ENCODE measurements around the gene LRRC59.

The LRRC59 gene

DNA sequence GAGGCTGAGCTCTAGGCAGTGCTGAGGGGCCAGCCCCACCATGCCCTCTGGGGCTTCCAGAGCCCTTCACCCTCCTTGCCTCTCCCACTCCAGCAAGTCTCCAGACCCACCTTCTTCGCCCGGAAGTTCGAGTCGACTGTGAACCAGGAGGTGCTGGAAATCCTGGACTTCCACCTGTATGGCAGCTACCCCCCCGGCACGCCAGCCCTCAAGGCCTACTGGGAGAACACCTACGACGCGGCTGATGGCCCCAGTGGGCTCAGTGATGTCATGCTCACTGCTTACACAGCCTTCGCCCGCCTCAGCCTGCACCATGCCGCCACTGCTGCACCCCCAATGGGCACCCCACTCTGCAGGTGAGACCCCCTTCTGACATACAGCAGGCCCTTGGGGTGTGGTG lies 40.9 kb downstream of the LRRC59 start:
- no peak overlapping the region for H3K4me3 ChIP-seq (ENCODE audit: low read length)
- peaks cover 74% of the 10 kb centered on the region for H3K36me3 ChIP-seq (ENCODE audit: insufficient read depth, low read depth, low read length)
- H3K4me1 ChIP-seq (ENCODE audit: insufficient read depth, low read length) = no peaks in the 10 kb centered on the region
- H3K9me3 ChIP-seq (ENCODE audit: insufficient read depth, low read depth, low read length) = no peaks in the 10 kb centered on the region
- no peak overlapping the region for H3K27ac ChIP-seq (ENCODE audit: low read length)
- no peaks in the 10 kb centered on the region for H3K27me3 ChIP-seq (ENCODE audit: insufficient read depth, low read length)
- no peak overlapping the region for H3K9ac ChIP-seq (ENCODE audit: low read depth, low read length)

DNA sequence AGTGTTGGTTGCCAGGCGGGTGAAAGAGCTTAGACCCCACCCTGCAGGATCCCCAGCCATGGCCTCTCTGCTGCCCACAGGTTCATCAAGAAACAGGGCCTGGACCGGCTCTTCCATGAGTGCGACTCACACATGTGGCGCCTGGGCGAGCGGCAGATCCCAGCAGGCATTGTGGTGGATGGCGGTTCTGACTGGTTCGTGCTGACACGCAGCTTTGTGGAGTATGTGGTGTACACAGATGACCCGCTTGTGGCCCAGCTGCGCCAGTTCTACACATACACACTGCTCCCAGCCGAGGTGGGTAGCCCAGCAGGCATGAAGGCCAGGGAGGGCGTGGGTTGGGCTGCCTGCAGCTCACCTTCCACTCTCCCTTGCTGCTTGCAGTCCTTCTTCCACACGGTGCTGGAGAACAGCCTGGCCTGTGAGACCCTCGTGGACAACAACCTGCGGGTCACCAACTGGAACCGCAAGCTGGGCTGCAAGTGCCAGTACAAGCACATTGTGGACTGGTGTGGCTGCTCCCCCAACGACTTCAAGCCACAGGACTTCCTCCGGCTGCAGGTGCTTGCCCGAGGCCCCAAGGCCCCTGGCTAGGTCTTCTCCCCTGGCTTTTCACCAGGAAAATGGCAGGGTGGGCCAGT lies 41.5 kb downstream of the LRRC59 start:
- no peak overlapping the region for H3K9ac ChIP-seq (ENCODE audit: low read depth, low read length)
- H3K27me3 ChIP-seq (ENCODE audit: insufficient read depth, low read length) = no peaks in the 10 kb centered on the region
- H3K9me3 ChIP-seq (ENCODE audit: insufficient read depth, low read depth, low read length) = no peaks in the 10 kb centered on the region
- peaks cover 71% of the 10 kb centered on the region for H3K36me3 ChIP-seq (ENCODE audit: insufficient read depth, low read depth, low read length)
- no peak overlapping the region for H3K27ac ChIP-seq (ENCODE audit: low read length)
- no peak overlapping the region for H3K4me3 ChIP-seq (ENCODE audit: low read length)
- H3K4me1 ChIP-seq (ENCODE audit: insufficient read depth, low read length) = no peaks in the 10 kb centered on the region

DNA sequence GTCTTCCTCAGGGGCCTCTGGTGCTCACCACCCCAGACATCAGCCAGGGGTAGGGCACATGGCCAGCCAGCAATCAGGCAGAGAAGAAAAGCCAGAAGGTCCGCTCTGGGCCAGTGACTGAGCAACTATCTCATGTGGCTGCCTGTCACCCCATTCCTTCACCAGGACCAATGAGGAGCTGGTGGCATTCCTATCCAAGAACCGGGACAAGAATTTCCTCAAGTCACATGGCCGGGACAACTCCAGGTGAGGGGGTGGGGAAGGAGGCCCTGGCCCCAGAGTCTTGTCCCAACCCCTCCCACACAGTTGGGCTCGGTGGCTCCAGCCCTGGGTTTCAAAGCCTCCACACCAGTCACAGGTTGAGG lies 42.0 kb downstream of the LRRC59 start:
- H3K27ac ChIP-seq (ENCODE audit: low read length) = no peak overlapping the region
- no peak overlapping the region for H3K9ac ChIP-seq (ENCODE audit: low read depth, low read length)
- no peaks in the 10 kb centered on the region for H3K27me3 ChIP-seq (ENCODE audit: insufficient read depth, low read length)
- H3K4me1 ChIP-seq (ENCODE audit: insufficient read depth, low read length) = no peaks in the 10 kb centered on the region
- H3K4me3 ChIP-seq (ENCODE audit: low read length) = no peak overlapping the region
- no peaks in the 10 kb centered on the region for H3K9me3 ChIP-seq (ENCODE audit: insufficient read depth, low read depth, low read length)
- H3K36me3 ChIP-seq (ENCODE audit: insufficient read depth, low read depth, low read length) = peaks cover 68% of the 10 kb centered on the region

DNA sequence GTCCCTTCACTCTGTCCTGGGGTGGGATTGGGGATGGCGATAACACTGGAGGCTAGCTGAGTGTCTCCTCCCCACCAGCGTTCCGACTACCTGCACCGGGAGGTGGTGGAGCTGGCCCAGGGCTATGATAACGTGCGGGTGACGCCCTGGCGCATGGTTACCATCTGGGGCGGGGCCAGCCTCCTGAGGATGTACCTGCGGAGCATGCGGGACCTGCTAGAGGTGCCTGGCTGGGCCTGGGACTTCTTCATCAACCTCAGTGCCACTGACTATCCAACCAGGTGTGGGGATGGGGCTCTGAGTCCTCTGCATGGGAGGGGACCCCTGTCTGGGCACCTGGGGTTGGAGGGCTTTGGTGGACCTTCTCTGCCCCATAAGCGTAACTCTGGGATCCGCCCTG lies 42.5 kb downstream of the LRRC59 start:
- H3K4me3 ChIP-seq (ENCODE audit: low read length) = no peak overlapping the region
- H3K9me3 ChIP-seq (ENCODE audit: insufficient read depth, low read depth, low read length) = no peaks in the 10 kb centered on the region
- peaks cover 62% of the 10 kb centered on the region for H3K36me3 ChIP-seq (ENCODE audit: insufficient read depth, low read depth, low read length)
- H3K4me1 ChIP-seq (ENCODE audit: insufficient read depth, low read length) = no peaks in the 10 kb centered on the region
- H3K9ac ChIP-seq (ENCODE audit: low read depth, low read length) = no peak overlapping the region
- H3K27me3 ChIP-seq (ENCODE audit: insufficient read depth, low read length) = no peaks in the 10 kb centered on the region
- H3K27ac ChIP-seq (ENCODE audit: low read length) = no peak overlapping the region

DNA sequence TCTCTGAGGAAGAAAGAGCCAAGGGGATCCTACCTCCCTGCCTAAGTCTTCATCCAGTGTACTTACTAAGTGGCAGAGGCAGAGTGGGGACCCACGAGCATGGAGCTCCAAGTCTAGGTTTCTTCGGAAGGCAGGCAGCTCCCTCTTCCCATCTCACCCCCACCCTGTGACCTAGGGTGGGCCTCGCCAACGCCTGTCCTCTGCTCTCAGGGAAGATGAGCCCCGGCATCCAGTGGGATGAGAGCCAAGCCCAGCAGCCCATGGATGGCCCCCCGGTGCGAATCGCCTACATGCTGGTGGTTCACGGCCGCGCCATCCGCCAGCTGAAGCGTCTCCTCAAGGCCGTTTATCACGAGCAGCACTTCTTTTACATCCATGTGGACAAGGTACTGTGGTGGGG lies 43.1 kb downstream of the LRRC59 start:
- Histone ChIP-seq H3K36me3 (ENCODE audit: insufficient read depth, low read depth, low read length) (peaks cover 57% of the 10 kb centered on the region), H3K4me3 (ENCODE audit: low read length) (no peak overlapping the region), H3K9me3 (ENCODE audit: insufficient read depth, low read depth, low read length) (no peaks in the 10 kb centered on the region), H3K9ac (ENCODE audit: low read depth, low read length) (no peak overlapping the region), H3K27me3 (ENCODE audit: insufficient read depth, low read length) (no peaks in the 10 kb centered on the region), H3K4me1 (ENCODE audit: insufficient read depth, low read length) (no peaks in the 10 kb centered on the region), H3K27ac (ENCODE audit: low read length) (no peak overlapping the region)

DNA sequence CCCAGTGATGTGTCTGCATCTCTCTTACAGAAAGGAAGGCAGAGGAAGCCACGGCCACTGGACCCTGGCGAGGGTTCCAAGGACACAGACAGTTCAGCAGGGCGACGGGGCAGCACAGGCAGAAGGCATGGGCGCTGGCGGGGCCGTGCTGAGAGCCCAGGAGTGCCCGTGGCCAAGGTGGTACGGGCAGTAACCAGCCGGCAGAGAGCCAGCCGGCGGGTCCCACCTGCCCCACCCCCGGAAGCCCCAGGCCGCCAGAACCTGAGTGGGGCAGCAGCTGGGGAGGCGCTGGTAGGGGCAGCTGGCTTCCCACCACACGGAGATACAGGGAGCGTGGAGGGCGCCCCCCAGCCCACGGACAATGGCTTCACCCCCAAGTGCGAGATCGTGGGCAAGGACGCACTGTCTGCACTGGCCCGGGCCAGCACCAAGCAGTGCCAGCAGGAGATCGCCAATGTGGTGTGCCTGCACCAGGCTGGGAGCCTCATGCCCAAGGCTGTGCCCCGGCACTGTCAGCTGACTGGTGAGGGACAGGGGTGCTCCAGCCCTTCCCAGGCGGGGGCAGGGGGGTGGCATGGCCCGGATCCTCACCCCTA lies 43.6 kb downstream of the LRRC59 start:
- no peaks in the 10 kb centered on the region for H3K9me3 ChIP-seq (ENCODE audit: insufficient read depth, low read depth, low read length)
- H3K27ac ChIP-seq (ENCODE audit: low read length) = no peak overlapping the region
- no peaks in the 10 kb centered on the region for H3K4me1 ChIP-seq (ENCODE audit: insufficient read depth, low read length)
- no peak overlapping the region for H3K4me3 ChIP-seq (ENCODE audit: low read length)
- peaks cover 52% of the 10 kb centered on the region for H3K36me3 ChIP-seq (ENCODE audit: insufficient read depth, low read depth, low read length)
- H3K9ac ChIP-seq (ENCODE audit: low read depth, low read length) = no peak overlapping the region
- H3K27me3 ChIP-seq (ENCODE audit: insufficient read depth, low read length) = no peaks in the 10 kb centered on the region

DNA sequence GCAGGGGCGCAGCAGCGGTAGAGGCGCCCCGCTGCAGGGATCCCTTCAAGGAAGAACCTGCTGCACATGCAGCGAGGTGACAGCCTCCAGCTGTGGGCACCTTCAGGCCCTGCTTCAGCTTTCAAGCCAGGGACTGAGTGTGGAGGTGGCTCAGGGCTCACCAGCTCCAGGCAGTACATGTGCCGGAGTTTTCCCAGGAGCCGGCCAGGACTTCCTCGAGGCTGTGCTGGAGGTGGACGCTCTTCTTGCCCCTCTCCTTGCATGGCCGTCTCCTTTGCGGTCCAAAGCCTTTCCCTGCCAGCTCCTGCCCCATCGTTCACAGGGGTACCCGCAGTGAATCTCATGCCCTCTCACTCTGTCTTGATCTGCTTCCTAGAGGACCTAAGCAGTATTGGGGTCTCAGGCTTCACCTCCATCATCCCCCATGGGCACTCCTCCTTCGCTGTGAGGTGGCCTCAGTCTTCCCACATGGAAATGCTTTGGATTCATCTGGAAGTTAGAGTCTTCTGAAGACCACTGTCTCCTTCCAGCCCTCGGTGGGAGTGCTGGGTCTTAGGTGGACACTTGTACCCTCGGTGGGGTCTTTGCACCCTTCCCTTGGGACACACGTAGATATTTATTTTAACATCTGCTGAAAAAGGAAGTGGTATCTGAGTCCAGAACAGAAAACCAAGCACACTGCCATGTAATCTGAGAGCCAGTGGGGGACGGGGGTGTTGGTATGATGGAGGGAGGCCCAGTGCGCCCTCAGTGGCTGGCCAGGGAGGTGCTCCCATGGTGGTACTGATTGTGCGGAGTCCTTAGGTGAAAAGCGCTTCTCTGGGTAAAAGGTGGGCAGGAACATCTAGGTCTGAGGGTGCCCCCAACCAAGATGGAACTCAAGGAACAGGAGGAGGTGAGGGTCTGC lies 44.4 kb downstream of the LRRC59 start:
- H3K4me3 ChIP-seq (ENCODE audit: low read length) = no peak overlapping the region
- no peak overlapping the region for H3K27ac ChIP-seq (ENCODE audit: low read length)
- no peaks in the 10 kb centered on the region for H3K27me3 ChIP-seq (ENCODE audit: insufficient read depth, low read length)
- peaks cover 5% of the 10 kb centered on the region for H3K4me1 ChIP-seq (ENCODE audit: insufficient read depth, low read length)
- H3K9me3 ChIP-seq (ENCODE audit: insufficient read depth, low read depth, low read length) = no peaks in the 10 kb centered on the region
- H3K36me3 ChIP-seq (ENCODE audit: insufficient read depth, low read depth, low read length) = peaks cover 44% of the 10 kb centered on the region
- H3K9ac ChIP-seq (ENCODE audit: low read depth, low read length) = no peak overlapping the region

DNA sequence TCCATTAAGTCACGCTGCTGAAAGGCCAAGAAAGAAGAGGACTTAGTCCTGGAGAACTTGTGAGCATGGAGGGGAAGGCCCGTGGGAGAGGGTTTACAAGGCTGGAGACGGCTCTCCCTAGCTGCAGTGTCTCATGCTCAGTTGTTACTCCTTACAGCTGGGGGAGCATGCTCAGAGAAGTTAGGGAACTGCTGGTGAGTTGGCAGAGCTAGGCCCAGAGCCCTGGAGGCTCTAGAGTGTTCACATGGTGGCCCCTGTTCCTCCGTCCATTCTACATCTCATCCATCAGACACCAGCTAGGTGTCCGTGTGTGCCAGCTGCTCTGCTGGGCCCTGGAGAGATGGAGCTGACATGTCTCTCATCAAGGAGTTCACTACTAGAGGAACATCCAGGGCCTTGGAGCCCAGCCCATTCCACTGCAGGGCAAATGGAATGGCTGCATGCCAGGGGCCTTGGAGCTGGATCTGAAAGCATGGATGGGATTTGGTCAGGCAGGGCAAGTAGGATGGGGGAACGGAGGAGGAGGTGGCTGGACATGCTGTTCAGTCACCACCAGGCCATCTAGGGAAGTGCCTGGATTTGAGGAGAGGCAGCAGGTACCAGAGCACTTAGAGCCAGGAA lies 45.1 kb downstream of the LRRC59 start:
- Histone ChIP-seq H3K4me1 (ENCODE audit: insufficient read depth, low read length) (peaks cover 12% of the 10 kb centered on the region), H3K27me3 (ENCODE audit: insufficient read depth, low read length) (no peaks in the 10 kb centered on the region), H3K27ac (ENCODE audit: low read length) (no peak overlapping the region), H3K9ac (ENCODE audit: low read depth, low read length) (no peak overlapping the region), H3K4me3 (ENCODE audit: low read length) (no peak overlapping the region), H3K9me3 (ENCODE audit: insufficient read depth, low read depth, low read length) (no peaks in the 10 kb centered on the region), H3K36me3 (ENCODE audit: insufficient read depth, low read depth, low read length) (peaks cover 39% of the 10 kb centered on the region)

DNA sequence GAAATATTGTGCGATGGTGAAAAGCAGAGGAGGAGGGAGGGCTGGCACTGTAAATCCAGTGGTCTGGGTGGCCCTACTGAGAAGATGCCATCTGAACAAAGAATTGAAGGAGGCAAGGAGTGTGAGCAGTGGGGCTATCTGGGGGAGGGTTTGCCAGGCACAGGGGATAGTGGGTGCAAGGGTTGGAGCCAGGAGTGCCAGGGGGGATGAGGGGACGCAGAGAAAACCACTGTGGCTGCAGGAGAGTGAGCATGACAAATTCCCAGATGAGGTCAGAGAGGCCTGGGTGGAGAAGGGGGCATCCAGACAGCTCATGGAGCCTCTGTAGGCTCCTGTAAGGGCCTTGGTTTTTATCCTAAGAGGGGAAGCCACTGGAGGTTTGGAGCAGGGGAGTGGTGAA lies 46.6 kb downstream of the LRRC59 start:
- H3K4me3 ChIP-seq (ENCODE audit: low read length) = no peak overlapping the region
- H3K27me3 ChIP-seq (ENCODE audit: insufficient read depth, low read length) = no peaks in the 10 kb centered on the region
- peaks cover 13% of the 10 kb centered on the region for H3K4me1 ChIP-seq (ENCODE audit: insufficient read depth, low read length)
- H3K9ac ChIP-seq (ENCODE audit: low read depth, low read length) = no peak overlapping the region
- H3K9me3 ChIP-seq (ENCODE audit: insufficient read depth, low read depth, low read length) = no peaks in the 10 kb centered on the region
- peaks cover 24% of the 10 kb centered on the region for H3K36me3 ChIP-seq (ENCODE audit: insufficient read depth, low read depth, low read length)
- no peak overlapping the region for H3K27ac ChIP-seq (ENCODE audit: low read length)

DNA sequence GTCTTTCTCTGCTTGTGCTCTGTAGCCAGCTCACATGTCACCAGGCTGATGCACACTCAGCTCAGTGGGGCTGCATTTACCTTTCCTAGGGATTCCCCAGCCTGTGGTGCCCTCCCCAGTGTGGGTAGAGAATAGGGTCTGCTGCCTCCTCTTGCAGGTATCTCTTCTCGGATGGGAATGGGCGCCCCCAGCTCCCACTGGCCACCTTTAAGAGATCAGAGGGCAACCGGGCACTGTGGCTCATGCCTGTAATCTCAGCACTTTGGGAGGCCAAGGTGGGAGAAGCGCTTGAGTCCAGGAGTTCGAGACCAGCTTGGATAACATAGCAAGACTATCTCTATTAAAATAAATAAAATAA lies 48.1 kb downstream of the LRRC59 start:
- H3K4me3 ChIP-seq (ENCODE audit: low read length) = no peak overlapping the region
- H3K27ac ChIP-seq (ENCODE audit: low read length) = no peak overlapping the region
- peaks cover 13% of the 10 kb centered on the region for H3K4me1 ChIP-seq (ENCODE audit: insufficient read depth, low read length)
- H3K9me3 ChIP-seq (ENCODE audit: insufficient read depth, low read depth, low read length) = no peaks in the 10 kb centered on the region
- peaks cover 15% of the 10 kb centered on the region for H3K27me3 ChIP-seq (ENCODE audit: insufficient read depth, low read length)
- peaks cover 9% of the 10 kb centered on the region; the same call in 1 of the 2 replicates for H3K36me3 ChIP-seq (ENCODE audit: insufficient read depth, low read depth, low read length)
- no peak overlapping the region for H3K9ac ChIP-seq (ENCODE audit: low read depth, low read length)

DNA sequence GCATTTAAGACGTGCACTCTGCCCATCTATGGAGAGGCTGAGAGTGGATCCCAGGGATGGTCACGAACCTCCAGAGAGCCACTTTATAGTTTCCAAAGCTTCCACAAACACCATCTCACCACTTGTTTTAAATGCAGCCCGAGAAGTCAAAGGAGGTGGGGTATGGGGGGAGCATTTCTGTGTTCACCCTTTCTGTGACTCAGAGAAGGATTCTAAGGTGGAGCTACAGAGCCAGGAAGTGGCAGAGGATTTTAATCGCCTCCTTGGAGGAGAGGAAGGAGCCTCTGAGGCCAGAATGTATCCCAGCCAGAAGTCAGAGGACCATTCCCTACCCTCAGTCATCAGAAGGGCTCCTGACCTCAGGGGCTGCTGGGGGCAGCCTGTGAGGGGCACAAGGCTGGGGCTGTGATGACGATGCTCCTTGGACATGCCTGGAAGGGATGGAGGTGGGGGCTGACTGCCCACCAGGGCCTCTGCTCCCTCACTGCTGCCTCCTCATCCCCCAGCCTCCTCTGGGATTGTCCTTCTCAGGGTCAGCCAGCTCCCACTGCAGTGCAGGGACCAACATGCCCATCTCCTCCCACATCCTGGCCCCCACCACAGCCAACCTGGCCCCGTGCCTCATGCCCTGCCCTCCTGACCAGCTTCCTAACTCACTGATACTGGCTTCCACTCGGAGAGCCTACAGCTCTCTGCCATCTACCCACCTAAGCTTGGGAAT lies 48.6 kb downstream of the LRRC59 start:
- no peak overlapping the region for H3K27ac ChIP-seq (ENCODE audit: low read length)
- no peak overlapping the region; the same call in 1 of the 2 replicates for H3K9ac ChIP-seq (ENCODE audit: low read depth, low read length)
- H3K27me3 ChIP-seq (ENCODE audit: insufficient read depth, low read length) = peaks cover 18% of the 10 kb centered on the region
- H3K4me1 ChIP-seq (ENCODE audit: insufficient read depth, low read length) = peaks cover 13% of the 10 kb centered on the region
- H3K9me3 ChIP-seq (ENCODE audit: insufficient read depth, low read depth, low read length) = no peaks in the 10 kb centered on the region
- H3K4me3 ChIP-seq (ENCODE audit: low read length) = no peak overlapping the region; the same call in 1 of the 2 replicates
- 0 out of 2 replicates have a peak, but pooled peaks cover 4% of the 10 kb centered on the region for H3K36me3 ChIP-seq (ENCODE audit: insufficient read depth, low read depth, low read length)
